D721Med (cell line): Measurements from ENCODE around the gene RECK.

ENCODE experiments used
- DNase-seq: peaks from one replicate; pipeline ENCODE4 v3.0.0; 2011; ENCODE audit warnings: low spot score; ENCODE audit not compliant: insufficient read length
- FAIRE-seq: peaks from 2 replicates; lab custom pipeline; 2011; peaks lifted over from hg19 to GRCh38; lab: Jason Lieb, UNC
- TF ChIP-seq, protein P1 (sequence below): IDR thresholded peaks from 2 replicates; pipeline ENCODE4 v1.5.1; 2012; ENCODE audit warnings: mild to moderate bottlenecking, control low read depth; ENCODE audit not compliant: insufficient read depth; ENCODE audit errors: missing control alignments

Gene RECK

DNA sequence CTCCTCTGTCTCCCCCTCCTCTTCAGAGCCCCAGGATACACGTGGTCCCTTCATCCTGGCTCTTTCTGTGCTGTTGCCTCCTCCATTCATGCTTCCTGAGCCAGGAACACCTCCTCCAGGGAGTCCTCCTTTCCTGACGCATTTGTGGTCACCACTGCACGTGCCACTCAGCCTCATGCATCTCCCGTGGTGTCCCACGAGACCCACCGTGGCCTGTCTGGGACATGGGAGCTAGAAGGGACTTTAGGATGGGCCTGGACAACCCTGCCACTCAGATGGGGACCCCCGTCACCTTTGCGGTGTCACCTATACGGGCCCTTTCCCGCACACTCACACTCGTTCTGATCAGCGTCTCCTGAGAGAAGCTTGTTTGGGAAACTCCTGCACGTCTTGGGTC, 106.5 kb downstream of the RECK start:
- DNase-seq (no peak), FAIRE-seq (no peak)
- TF ChIP-seq, protein P1, sequence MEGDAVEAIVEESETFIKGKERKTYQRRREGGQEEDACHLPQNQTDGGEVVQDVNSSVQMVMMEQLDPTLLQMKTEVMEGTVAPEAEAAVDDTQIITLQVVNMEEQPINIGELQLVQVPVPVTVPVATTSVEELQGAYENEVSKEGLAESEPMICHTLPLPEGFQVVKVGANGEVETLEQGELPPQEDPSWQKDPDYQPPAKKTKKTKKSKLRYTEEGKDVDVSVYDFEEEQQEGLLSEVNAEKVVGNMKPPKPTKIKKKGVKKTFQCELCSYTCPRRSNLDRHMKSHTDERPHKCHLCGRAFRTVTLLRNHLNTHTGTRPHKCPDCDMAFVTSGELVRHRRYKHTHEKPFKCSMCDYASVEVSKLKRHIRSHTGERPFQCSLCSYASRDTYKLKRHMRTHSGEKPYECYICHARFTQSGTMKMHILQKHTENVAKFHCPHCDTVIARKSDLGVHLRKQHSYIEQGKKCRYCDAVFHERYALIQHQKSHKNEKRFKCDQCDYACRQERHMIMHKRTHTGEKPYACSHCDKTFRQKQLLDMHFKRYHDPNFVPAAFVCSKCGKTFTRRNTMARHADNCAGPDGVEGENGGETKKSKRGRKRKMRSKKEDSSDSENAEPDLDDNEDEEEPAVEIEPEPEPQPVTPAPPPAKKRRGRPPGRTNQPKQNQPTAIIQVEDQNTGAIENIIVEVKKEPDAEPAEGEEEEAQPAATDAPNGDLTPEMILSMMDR, result no peak

DNA sequence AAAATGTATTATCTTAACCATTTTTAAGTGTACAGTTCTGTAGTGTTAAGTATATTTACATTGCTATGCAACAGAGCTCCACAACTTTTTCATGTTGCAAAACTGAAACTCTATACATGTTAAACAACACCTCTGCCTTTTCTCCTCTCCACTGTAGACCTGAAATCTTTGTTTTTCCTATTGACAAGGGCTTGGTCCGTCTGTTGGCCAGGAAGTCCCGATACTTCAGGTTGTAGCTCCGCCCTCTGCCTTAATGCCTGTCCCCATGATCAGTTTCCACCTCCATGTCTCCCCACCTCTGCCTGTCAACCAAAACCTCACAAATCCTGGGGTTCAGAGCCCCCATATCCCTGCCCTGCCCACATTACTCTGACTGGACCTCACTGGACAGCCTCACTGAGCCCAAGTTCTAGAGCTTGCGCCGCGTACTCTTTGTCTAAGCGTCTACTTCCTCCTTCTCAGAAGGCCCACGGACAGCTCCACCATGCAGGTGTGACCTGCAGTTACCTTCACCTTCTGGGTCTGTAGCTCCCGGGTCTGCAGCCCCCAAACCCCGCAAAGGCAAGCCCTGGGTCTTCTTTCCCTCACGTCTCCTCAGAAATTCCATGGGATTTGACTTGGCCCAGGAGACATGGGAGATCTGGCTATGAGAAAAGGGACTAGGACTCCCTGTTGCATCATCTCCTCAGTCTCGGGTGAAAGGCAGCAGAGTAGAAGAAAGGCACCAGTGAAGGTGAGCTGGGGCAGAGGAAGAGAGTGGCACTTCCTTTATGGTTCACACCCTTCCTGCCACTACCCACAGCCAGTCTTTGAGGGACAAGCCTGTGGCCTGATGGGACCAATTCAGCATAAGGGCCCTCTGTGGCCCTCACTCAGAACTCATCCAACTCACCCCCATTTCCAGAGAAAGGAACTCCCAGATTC, 107.9 kb downstream of the RECK start:
- TF ChIP-seq, protein P1, result no peak
- no peak for DNase-seq
- FAIRE-seq, result no peak

DNA sequence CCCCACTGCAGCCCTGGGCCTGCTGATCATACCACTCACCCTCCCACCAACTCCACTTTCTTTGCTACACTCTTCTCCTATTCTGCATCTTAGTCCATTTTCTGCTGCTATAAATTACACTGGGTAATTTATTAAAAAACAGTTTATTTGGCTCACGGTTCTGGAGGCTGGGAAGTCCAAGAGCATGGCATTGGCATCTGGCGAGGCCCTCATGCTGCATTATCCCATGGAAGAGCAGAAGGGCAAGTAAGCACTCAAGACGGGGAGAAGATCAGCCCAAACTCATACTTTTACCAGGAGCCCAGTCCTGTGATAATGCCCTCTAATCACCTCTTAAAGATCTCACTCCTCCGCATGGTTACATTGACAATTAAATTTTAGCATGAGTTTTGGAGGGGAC, 109.3 kb downstream of the RECK start:
- FAIRE-seq (no peak), DNase-seq (no peak)
- TF ChIP-seq, protein P1, result no peak

DNA sequence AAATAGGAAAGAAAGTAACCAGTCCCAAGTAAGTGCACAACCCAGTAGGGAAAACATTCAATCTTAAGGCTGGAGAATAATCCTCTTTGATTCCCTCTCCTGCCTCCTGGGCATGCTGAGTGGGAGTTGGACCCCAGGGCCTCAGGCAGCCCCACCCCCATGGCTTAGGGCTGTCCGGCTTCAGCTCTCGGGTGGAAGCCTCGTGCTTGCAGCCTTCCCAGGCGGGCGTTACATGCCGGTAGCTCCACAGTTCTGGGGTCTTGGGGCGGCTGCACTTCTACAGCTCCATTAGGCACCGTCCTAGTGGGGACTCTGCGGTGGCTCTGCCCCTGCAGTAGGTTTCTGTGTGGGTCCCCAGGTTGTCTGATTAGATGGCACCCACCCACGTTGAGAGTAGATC, 109.9 kb downstream of the RECK start:
- no peak for DNase-seq
- TF ChIP-seq, protein P1, result no peak
- FAIRE-seq, result no peak

DNA sequence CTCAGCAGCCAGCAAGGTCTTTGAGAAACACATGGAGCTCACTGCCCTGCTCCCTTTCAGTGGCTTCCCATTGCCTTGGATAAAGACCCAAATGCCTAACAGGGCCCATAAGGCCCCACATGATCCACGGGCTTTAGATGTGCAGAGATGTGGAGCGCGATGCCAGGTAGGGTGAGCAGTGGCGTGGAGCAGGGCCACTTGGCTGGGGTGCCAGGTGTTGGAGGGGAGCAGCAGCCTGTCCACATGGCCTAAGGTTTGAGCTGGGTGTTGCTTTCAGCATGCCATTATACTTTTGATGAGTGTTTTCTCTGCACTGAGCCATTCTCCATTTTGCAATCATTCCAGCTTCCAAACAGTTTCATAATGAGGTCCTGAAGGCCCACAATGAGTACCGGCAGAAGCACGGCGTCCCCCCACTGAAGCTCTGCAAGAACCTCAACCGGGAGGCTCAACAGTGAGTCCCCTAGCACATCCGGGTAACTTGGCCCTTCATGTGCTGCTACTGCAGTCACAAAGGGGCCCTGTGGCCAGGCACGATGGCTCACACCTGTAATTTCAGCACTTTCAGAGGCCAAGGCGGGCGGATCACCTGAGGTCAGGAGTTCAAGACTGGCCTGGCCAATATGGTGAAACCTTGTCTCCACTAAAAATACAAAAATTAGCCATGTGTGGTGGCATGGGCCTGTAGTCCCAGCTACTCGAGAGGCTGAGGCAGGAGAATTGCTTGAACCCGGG, 110.9 kb downstream of the RECK start:
- TF ChIP-seq, protein P1, result no peak
- DNase-seq, result no peak
- FAIRE-seq, result no peak

DNA sequence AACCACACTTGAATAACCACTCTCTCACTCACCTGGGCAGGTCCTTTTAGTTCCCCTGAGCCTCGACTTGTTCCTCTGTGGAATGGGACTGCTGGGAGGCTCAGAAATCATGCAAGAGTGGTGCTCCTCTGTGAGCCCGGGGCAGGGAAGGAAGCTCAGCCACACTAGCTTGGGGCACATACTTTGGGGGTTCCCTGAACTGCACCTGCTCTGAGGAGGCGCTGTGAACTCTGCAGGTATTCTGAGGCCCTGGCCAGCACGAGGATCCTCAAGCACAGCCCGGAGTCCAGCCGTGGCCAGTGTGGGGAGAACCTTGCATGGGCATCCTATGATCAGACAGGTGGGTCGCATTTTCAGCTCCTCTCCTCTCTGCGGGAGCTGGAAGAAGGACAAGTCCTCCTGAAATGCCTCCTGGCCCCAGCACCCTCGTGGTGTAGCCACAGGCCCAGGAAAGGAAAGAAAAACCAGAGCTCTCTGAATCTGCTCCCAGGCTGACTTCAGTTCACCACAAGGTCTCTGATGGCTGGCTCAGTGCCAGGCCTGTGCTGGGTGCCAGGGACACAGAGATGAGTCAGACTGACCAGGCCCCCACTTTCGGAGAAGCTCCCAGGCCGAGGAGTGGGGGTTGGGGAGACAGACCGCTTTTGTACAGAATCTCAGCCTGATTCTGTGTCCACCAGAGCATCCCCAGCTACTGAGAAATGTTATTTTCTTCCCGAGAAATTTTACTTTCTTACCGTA, 111.8 kb downstream of the RECK start:
- FAIRE-seq, result no peak
- TF ChIP-seq, protein P1, result no peak
- no peak for DNase-seq
